ENCODE measurements around the gene CLEC4M.

GRCh38 chr19:7778081-7778480 is 15.0 kb downstream of the CLEC4M start:
- TF ChIP-seq, protein P1, sequence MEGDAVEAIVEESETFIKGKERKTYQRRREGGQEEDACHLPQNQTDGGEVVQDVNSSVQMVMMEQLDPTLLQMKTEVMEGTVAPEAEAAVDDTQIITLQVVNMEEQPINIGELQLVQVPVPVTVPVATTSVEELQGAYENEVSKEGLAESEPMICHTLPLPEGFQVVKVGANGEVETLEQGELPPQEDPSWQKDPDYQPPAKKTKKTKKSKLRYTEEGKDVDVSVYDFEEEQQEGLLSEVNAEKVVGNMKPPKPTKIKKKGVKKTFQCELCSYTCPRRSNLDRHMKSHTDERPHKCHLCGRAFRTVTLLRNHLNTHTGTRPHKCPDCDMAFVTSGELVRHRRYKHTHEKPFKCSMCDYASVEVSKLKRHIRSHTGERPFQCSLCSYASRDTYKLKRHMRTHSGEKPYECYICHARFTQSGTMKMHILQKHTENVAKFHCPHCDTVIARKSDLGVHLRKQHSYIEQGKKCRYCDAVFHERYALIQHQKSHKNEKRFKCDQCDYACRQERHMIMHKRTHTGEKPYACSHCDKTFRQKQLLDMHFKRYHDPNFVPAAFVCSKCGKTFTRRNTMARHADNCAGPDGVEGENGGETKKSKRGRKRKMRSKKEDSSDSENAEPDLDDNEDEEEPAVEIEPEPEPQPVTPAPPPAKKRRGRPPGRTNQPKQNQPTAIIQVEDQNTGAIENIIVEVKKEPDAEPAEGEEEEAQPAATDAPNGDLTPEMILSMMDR (IDR thresholded peaks at IDR 0.05; ENCODE audit: control extremely low read depth in 1 of 3, insufficient read depth in 1 of 3, low read depth in 1 of 3, low read length in 3 of 3): no peak
- TF ChIP-seq RFX5 (IDR thresholded peaks at IDR 0.05; ENCODE audit: borderline replicate concordance, low read depth, low read length): no peak
- TF ChIP-seq USF2 (IDR thresholded peaks at IDR 0.05; ENCODE audit: low read length): no peak
- TF ChIP-seq RAD21 (IDR thresholded peaks at IDR 0.05 in 1 of 2, conservative IDR thresholded peaks at IDR 0.05 in 1 of 2; ENCODE audit: low read depth in 2 of 2, low read length in 2 of 2): no peak
- no peak for TF ChIP-seq CEBPB (IDR thresholded peaks at IDR 0.05; ENCODE audit: low read depth, low read length)
- TF ChIP-seq TEAD4 (IDR thresholded peaks at IDR 0.05; ENCODE audit: low read depth, low read length): no peak
- no peak for TF ChIP-seq EP300 (IDR thresholded peaks at IDR 0.05; ENCODE audit: borderline replicate concordance in 1 of 2, low read depth in 2 of 2, low read length in 2 of 2)
- TF ChIP-seq RXRA (IDR thresholded peaks at IDR 0.05; ENCODE audit: insufficient read depth, low read depth, low read length): no peak
- TF ChIP-seq POLR2AphosphoS5 (IDR thresholded peaks at IDR 0.05; ENCODE audit: low read depth, low read length): no peak
- no peak for TF ChIP-seq ZNF274 (IDR thresholded peaks at IDR 0.05; ENCODE audit: borderline replicate concordance, extremely low read depth, low read length)
- no peak for TF ChIP-seq SP4 (IDR thresholded peaks at IDR 0.05; ENCODE audit: low read length)
- no peak for TF ChIP-seq SIRT6 (IDR thresholded peaks at IDR 0.05; ENCODE audit: low read length)

Data from H1 (cell line).